Lower lobe of right lung (tissue), 2 donors: ENCODE results near the gene PARS2. TPM values are rescaled to one million over a fixed set of nuclear protein-coding genes. Genes with fewer than 3 reads are reported as not detected.

ENCODE experiments used
- ATAC-seq, 2 donors: fragments of 200-7000 bp; cut with Tn5 transposase; one replicate each; pipeline ENCODE4 v1.9.1; 2020 to 2022; ENCODE audit warnings: mild to moderate bottlenecking in 2 of 2, moderate library complexity in 2 of 2
- DNase-seq: peaks from one replicate; pipeline ENCODE4 v3.0.0-alpha.2; 2020
- H3K27ac ChIP-seq: fragments of 200-600 bp; one replicate; pipeline ENCODE4 v1.8.0; 2022
- H3K27me3 ChIP-seq: fragments of 200-600 bp; one replicate; pipeline ENCODE4 v1.8.0; 2022; ENCODE audit warnings: low read depth
- H3K36me3 ChIP-seq: fragments of 200-600 bp; one replicate; pipeline ENCODE4 v1.8.0; 2022; ENCODE audit warnings: mild to moderate bottlenecking
- H3K4me1 ChIP-seq: fragments of 200-600 bp; one replicate; pipeline ENCODE4 v1.8.0; 2022
- H3K4me3 ChIP-seq: fragments of 200-600 bp; one replicate; pipeline ENCODE4 v1.8.0; 2022; ENCODE audit warnings: mild to moderate bottlenecking
- H3K9me3 ChIP-seq: fragments of 200-600 bp; one replicate; pipeline ENCODE4 v1.8.0; 2022
- intact Hi-C: fragments of 100-400 bp; cut with DNase I; formaldehyde crosslinking; loops from one replicate; pipeline ENCODE4 v1.11.0; 2022
- long read RNA-seq: library from polyadenylated mRNA; unstranded; transcript quantifications from one replicate; pipeline ENCODE4 v2.0.0, GENCODE V29; 2021
- total RNA-seq: library from RNA; stranded (reverse); fragmentation: NEBNext Ultra II Directional; extraction: Animal tissue kit (Norgen Biotek cat#: 25700); gene quantifications from one replicate; pipeline ENCODE4 v1.2.1, GENCODE V29; 2021
- TF ChIP-seq, protein P1 (sequence below): fragments of 200-600 bp; IDR thresholded peaks from one replicate; pipeline ENCODE4 v1.8.0; 2022; ENCODE audit warnings: antibody characterized with exemption, mild to moderate bottlenecking
- donor health status: DM: no; HTN: yes; CAD: no; lungs with severe emphysema.

The PARS2 gene
- total RNA-seq = 3.3 TPM
- long read RNA-seq, transcript PARS2-201 (2 exons, 2,347 nt) = major isoform, 16 of 19 reads
- long read RNA-seq, partial matches to known transcripts = 3 of 19 reads
- long read RNA-seq, other reads (novel, unspliced or antisense) = 0 of 19 reads

DNA sequence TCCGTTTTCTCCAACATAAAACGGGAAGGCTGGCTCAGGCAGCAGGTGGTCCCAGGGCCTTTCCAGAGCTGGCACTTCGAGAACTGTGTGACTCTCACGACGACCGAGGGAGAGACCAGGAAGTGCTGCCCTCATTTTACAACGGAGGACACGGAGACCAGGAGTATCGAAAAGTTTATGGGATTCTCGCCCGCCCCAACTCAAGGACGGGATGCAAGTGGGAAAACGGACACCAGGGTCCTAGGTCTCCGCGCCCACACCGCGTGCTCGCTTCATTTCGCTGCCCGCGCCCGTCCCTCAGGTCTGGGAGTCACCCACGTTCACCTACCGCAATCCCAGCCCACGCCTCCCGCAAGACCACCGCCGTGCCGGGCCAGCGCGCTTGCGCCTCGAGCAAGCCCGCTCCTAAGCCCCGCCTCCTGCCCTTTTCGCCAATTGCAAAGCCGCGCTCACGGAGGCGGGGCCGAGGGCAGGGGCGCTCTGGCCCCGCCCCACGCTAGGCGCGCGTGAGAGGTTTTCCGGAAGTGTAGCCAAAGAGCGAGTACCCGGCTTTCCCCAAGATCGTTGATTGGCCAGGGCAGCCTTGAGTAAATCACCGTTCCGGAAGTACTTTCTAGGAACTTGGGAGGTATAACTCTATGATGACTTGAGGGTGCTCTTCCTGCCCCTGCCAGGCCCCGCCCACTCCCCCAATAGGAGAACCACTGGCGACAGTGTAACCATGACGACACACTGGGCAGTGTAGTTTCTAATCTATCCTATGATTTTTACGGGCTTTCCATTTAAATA, at the start of gene PARS2:
PARS2 (minus strand) TSS at position 391 of the 789 bp plus-strand sequence. CDS start 5,362 bp downstream, outside the sequence.
- H3K9me3 ChIP-seq = no peaks in the 10 kb centered on the region
- TF ChIP-seq, protein P1, sequence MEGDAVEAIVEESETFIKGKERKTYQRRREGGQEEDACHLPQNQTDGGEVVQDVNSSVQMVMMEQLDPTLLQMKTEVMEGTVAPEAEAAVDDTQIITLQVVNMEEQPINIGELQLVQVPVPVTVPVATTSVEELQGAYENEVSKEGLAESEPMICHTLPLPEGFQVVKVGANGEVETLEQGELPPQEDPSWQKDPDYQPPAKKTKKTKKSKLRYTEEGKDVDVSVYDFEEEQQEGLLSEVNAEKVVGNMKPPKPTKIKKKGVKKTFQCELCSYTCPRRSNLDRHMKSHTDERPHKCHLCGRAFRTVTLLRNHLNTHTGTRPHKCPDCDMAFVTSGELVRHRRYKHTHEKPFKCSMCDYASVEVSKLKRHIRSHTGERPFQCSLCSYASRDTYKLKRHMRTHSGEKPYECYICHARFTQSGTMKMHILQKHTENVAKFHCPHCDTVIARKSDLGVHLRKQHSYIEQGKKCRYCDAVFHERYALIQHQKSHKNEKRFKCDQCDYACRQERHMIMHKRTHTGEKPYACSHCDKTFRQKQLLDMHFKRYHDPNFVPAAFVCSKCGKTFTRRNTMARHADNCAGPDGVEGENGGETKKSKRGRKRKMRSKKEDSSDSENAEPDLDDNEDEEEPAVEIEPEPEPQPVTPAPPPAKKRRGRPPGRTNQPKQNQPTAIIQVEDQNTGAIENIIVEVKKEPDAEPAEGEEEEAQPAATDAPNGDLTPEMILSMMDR = no peak
- peak within 1 kb of the TSS; percentile 59 for H3K27ac ChIP-seq
- H3K36me3 ChIP-seq = no peaks in the 10 kb centered on the region
- intact Hi-C loops = no loop called here
- DNase-seq (peak; percentile 98), ATAC-seq (peak; percentile 99)
- peak within 1 kb of the TSS; percentile 72 for H3K4me3 ChIP-seq
- H3K4me1 ChIP-seq = peaks cover 11% of the 10 kb centered on the region
- H3K27me3 ChIP-seq = no peaks in the 10 kb centered on the region

DNA sequence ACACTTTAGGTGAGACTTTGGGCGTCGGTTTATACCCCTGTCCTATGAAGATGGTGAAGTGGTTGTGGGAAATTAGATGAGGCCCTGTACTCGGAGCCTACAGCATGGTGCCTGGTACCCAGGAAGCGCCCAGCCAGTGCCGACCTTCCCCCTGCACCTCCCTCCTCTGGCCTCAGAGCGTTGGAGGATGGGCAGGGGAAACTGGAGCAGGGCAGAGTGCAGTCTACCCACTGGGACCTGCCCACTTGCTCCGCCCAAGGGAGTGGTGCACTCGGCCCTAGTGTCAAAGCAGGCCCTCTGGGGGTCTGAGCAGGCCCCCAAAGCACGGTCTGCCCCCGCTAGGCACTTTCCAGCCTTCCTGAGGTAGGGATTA, 49.8 kb upstream of the PARS2 start:
- Histone ChIP-seq H3K9me3 (no peaks in the 10 kb centered on the region), H3K27me3 (peaks cover 4% of the 10 kb centered on the region), H3K27ac (no peak overlapping the region), H3K36me3 (no peaks in the 10 kb centered on the region), H3K4me3 (no peak overlapping the region), H3K4me1 (no peaks in the 10 kb centered on the region)
- no peak for DNase-seq
- intact Hi-C loops = no loop called here
- TF ChIP-seq, protein P1 = no peak
- ATAC-seq = no peak

DNA sequence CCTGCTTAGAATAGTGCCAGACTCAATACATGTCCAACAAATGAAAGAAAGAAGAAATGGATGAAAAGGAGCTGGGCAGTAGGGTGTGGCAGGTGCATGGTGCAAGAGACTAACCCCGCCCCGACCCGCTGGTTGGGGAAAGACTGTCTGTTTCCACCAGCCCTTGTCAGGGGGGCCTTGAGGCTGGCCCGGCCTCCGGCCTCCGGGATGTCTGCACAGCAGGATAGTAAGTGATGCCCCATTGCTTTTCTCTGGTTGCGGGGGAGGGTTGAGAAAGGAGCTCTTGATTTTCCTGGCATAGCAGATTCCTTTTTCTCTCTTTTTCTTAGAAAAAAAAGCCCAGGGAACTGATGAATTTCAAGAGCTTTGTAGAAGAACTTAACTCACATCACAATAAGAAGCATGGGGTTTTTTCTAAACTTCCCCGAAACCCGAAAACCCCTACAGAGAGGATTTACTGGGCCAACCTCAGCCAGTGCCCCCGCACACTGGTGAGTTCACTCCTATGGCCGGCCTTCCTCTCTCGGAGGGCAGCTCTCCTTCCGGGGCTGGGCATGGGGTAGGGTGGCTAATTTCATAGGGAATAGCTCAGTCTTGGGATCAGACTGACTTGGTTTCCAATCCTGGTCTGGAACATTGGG, 49.3 kb upstream of the PARS2 start:
- H3K36me3 ChIP-seq = no peaks in the 10 kb centered on the region
- H3K4me3 ChIP-seq = no peak overlapping the region
- no peak overlapping the region for H3K27ac ChIP-seq
- H3K9me3 ChIP-seq = no peaks in the 10 kb centered on the region
- intact Hi-C loops = no loop called here
- DNase-seq = no peak
- no peaks in the 10 kb centered on the region for H3K4me1 ChIP-seq
- TF ChIP-seq, protein P1 = no peak
- H3K27me3 ChIP-seq = peaks cover 4% of the 10 kb centered on the region
- ATAC-seq = no peak

DNA sequence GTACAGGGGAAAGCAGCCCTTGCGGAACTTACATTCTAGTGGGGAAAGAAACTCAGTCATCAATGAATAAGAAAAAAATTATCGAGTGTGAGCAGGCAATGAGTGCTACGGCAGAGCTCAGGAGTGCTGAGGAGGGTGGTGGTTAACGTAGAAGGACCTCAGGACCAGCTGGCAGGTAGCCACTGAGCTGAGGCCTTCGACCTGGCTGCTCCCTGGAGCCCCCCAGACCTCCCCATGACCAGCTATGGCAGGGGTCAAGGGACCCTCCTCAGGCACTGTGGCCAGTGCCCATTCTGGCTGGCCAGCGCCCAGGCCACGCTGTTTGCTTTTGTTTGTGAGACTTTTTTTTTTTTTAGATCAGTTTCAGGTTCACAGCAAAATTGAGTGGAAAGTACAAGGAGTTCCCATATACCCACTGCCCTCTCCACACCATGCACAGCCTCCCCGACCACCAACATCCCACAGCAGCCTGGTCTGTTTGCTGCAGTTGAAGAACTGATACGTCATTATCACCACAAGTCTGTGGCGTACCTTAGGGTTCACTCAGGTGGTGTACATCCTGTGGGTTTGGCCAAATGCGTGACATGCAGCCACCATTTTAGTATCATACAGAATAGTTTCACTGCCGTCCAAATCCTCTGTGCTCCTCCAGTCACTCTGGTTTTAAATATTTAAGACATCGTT, 48.6 kb upstream of the PARS2 start:
- peaks cover 4% of the 10 kb centered on the region for H3K27me3 ChIP-seq
- H3K36me3 ChIP-seq = no peaks in the 10 kb centered on the region
- no peaks in the 10 kb centered on the region for H3K9me3 ChIP-seq
- intact Hi-C loops = no loop called here
- ATAC-seq (no peak), DNase-seq (no peak)
- no peak overlapping the region for H3K4me3 ChIP-seq
- TF ChIP-seq, protein P1 = no peak
- H3K27ac ChIP-seq = no peak overlapping the region
- no peaks in the 10 kb centered on the region for H3K4me1 ChIP-seq
